Bronchial epithelial cell (primary cell): ENCODE measurements around the gene ACR. TPM values are rescaled to one million over a fixed set of nuclear protein-coding genes. Genes with fewer than 3 reads are reported as not detected.

ENCODE experiments used
- DNase-seq: peaks from one replicate; pipeline ENCODE4 v3.0.0-alpha.2; 2010; ENCODE audit warnings: low read depth
- FAIRE-seq: peaks from 2 replicates; lab custom pipeline; 2011; peaks lifted over from hg19 to GRCh38; lab: Jason Lieb, UNC
- H3K27me3 ChIP-seq: 2 replicates; pipeline ENCODE4 v1.5.1; 2011; ENCODE audit warnings: low read length; ENCODE audit not compliant: control insufficient read depth, insufficient read depth
- H3K36me3 ChIP-seq: 2 replicates; pipeline ENCODE4 v1.5.1; 2011; ENCODE audit warnings: low read length; ENCODE audit not compliant: control insufficient read depth, insufficient read depth
- H3K4me3 ChIP-seq: 2 replicates; pipeline ENCODE4 v1.5.1; 2011; ENCODE audit warnings: mild to moderate bottlenecking, low read depth, low read length, control low read depth
- total RNA-seq: library from RNA; depleted of rRNA; stranded (reverse); fragments of >200 nt; gene quantifications from 2 replicates; pipeline ENCODE4 v1.2.1, GENCODE V29; 2014
- TF ChIP-seq, protein P1 (sequence below): IDR thresholded peaks from 2 replicates; pipeline ENCODE4 v1.5.1; 2011; ENCODE audit warnings: mild to moderate bottlenecking, moderate library complexity, low read length, control low read depth, inconsistent platforms; ENCODE audit not compliant: insufficient read depth, severe bottlenecking

ACR gene
- total RNA-seq, 1 donor from 2014 or later = not detected

- FAIRE-seq (peak; percentile 55), DNase-seq (no peak)
- TF ChIP-seq, protein P1, sequence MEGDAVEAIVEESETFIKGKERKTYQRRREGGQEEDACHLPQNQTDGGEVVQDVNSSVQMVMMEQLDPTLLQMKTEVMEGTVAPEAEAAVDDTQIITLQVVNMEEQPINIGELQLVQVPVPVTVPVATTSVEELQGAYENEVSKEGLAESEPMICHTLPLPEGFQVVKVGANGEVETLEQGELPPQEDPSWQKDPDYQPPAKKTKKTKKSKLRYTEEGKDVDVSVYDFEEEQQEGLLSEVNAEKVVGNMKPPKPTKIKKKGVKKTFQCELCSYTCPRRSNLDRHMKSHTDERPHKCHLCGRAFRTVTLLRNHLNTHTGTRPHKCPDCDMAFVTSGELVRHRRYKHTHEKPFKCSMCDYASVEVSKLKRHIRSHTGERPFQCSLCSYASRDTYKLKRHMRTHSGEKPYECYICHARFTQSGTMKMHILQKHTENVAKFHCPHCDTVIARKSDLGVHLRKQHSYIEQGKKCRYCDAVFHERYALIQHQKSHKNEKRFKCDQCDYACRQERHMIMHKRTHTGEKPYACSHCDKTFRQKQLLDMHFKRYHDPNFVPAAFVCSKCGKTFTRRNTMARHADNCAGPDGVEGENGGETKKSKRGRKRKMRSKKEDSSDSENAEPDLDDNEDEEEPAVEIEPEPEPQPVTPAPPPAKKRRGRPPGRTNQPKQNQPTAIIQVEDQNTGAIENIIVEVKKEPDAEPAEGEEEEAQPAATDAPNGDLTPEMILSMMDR = no peak
- no peaks in the 10 kb centered on the region for H3K36me3 ChIP-seq
- H3K27me3 ChIP-seq = no peaks in the 10 kb centered on the region
- H3K4me3 ChIP-seq = no peak overlapping the region
Observed at GRCh38 chr22:50694766-50695420, 43.1 kb upstream of the ACR start.

DNA sequence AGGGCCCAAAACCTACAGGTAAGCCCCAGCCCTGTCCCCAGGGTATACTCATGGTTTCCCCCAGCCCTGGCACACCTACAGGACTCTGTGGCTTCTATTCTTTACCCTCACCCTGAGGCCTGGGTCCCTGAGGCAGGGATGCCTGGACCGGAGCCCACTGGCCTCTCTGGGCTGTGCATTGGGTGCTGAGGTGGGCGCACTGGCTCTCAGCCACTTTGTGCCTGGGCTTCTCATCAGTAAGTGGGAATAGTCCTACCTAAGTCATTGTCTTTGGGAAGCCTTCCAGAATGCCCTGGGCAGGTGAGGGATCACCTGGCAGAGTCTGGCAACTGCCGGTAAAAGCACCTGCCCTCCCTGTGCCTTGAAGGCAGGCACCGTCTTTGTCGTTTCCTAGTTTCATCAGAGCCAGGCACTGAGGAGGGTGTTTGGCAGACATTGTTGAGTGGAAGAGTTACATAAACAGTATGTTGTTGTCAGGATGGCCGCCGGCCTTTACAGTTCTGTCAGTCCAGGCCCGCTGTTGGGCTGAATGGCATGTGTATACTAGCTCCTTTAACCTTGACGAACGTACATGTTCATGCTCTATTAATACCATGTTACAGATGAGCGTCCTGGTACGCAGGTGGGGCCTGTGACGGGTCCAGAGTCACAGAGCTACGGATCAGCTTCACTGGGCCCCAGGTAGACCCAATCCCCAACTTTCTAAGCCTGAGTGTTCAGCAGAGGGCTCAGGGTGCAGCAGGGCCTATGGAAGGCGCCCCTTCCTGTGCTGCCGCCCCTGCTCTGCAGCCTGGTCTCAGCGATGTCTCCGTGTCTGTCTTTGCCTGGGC lies 42.4 kb upstream of the ACR start:
- TF ChIP-seq, protein P1 = no peak
- H3K36me3 ChIP-seq = no peaks in the 10 kb centered on the region
- H3K27me3 ChIP-seq = no peaks in the 10 kb centered on the region
- FAIRE-seq = peak; percentile 7
- H3K4me3 ChIP-seq = no peak overlapping the region
- DNase-seq = peak; percentile 23

DNA sequence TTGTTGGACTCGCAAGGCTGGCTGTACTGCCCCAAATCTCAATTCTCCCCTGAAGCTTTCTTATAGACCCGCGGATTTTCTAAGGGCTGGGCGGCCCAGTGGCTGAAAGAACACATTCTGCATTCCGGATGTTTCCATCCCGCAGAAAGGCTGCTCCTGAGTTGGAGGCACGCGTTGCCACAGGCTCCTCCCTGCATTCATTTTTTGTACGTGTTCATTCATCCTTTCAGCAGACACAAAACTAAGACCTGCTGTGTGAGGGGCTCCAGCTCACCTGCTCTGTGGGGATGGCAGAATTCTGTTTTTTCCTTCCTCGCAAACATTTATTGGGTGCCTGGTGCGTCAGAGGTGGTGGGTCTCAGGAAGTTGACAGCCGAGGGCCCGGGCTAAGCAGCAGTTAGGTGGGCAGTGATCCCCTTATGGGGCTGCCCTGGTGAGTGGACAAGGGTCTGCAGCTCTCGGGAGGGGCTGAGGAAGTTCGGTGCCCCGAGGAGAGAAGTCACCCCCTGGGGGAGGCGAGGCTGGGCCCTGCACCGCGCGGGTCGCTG lies 41.7 kb upstream of the ACR start:
- FAIRE-seq (peak; percentile 13), DNase-seq (peak; percentile 28)
- TF ChIP-seq, protein P1 = no peak
- Histone ChIP-seq H3K27me3 (no peaks in the 10 kb centered on the region), H3K36me3 (no peaks in the 10 kb centered on the region), H3K4me3 (peak overlapping the region; percentile 39)

- Histone ChIP-seq H3K27me3 (no peaks in the 10 kb centered on the region), H3K4me3 (peak overlapping the region; percentile 39), H3K36me3 (no peaks in the 10 kb centered on the region)
- DNase-seq (no peak), FAIRE-seq (no peak)
- TF ChIP-seq, protein P1 = peak; percentile 74
Observed at GRCh38 chr22:50696799-50697561, 41.0 kb upstream of the ACR start.

DNA sequence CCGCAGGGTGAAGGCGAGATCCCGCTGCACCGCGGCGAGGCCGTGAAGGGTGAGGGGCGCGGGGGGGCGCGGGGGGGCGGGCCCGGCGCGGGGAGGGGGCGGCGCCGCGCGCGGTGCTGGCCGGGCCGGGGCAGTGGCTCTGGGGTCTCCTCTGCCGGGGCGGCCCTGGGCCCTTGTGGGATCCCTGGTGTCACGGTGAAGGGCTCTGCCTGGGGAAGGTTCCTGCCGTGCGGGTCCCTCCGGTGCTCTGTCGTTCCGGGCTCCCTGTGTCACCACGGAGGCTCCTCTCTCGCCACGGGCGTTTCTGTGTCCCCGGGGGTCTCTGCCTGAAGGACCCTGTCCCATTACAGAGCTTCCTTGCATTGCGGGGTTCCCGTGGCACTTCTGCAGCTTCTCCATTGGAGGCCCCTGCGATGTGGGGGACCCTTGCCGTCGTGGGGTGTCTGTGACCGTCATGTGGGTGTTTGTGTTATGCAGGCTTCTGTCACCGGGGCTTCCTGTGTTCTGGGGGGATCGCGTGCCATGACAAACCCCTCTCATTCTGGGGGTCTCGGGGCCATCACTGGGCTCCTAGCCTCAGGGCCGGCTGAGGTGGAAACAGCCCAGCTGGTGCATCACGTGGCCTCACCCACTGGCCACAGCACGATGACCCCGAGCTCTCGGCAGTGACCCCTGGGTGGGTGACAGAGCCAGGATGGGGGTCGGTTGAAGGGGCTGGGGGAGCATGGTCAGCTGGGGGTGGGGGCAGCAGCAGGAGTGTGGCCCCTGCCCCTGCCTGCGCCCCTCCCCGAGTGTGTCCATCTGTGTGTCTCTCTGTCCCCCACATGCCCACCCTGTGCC lies 40.1 kb upstream of the ACR start:
- Histone ChIP-seq H3K27me3 (no peaks in the 10 kb centered on the region), H3K4me3 (peak overlapping the region; percentile 39), H3K36me3 (no peaks in the 10 kb centered on the region)
- TF ChIP-seq, protein P1 = no peak
- DNase-seq = no peak
- no peak for FAIRE-seq
